B cell (primary cell): ENCODE measurements around the gene ZNF606. TPM values are rescaled to one million over a fixed set of nuclear protein-coding genes. Genes with fewer than 3 reads are reported as not detected.

Experiments used
- ATAC-seq: fragments of 200-7000 bp; cut with Tn5 transposase; one replicate; pipeline ENCODE4 v1.10.0; 2021; ENCODE audit warnings: low read depth, mild to moderate bottlenecking, moderate number of reproducible peaks, moderate library complexity
- CTCF ChIA-PET: fragments of 350-600 bp; sonication (Branson Sonifier 250); formaldehyde crosslinking; loops from one replicate; lab custom pipeline; 2021; ENCODE audit warnings: antibody characterized with exemption, inconsistent platforms; lab: Charles Lee
- POLR2A ChIA-PET: fragments of 350-600 bp; sonication (Branson Sonifier 250); formaldehyde crosslinking; loops from one replicate; lab custom pipeline; 2021; ENCODE audit warnings: antibody characterized with exemption; lab: Charles Lee
- DNase-seq: peaks from one replicate; pipeline ENCODE4 v3.0.0; 2013
- H2AFZ ChIP-seq: 2 replicates; pipeline ENCODE4 v1.6.1; 2012; ENCODE audit warnings: mild to moderate bottlenecking, low read depth, low read length; ENCODE audit not compliant: insufficient read depth, poor library complexity, severe bottlenecking
- H3K27ac ChIP-seq, 2 donors: 1 replicate in 1 of 2; 2 replicates in 1 of 2; pipeline ENCODE4 v1.5.1; 2012 to 2013; ENCODE audit warnings: low read length in 2 of 2, mild to moderate bottlenecking in 2 of 2, moderate library complexity in 1 of 2
- H3K27me3 ChIP-seq, 4 experiments: fragments of 200-600 bp in 1 of 4; sonication (generic) in 1 of 4; replicated peaks in 1 of 4; 1 replicate in 2 of 4; 2 replicates in 2 of 4; pipeline versions ENCODE4 v1.6.1 to v1.7.0; 2013 to 2016; ENCODE audit warnings: low read length in 3 of 4, mild to moderate bottlenecking in 2 of 4, mixed read lengths in 1 of 4, moderate library complexity in 1 of 4; ENCODE audit not compliant: insufficient read depth in 4 of 4, control insufficient read depth in 3 of 4; ENCODE audit errors: control extremely low read depth in 1 of 4
- H3K36me3 ChIP-seq, 2 experiments: replicated peaks in 1 of 2; 1 replicate in 1 of 2; 2 replicates in 1 of 2; pipeline versions ENCODE4 v1.6.1 to v1.7.1; 2013; ENCODE audit warnings: low read length in 1 of 2; ENCODE audit not compliant: insufficient read depth in 2 of 2, control insufficient read depth in 1 of 2; ENCODE audit errors: control extremely low read depth in 1 of 2, extremely low read depth in 1 of 2
- H3K4me1 ChIP-seq, 2 donors: fragments of 200-600 bp in 1 of 2; sonication (generic) in 1 of 2; 1 replicate in 1 of 2; 2 replicates in 1 of 2; pipeline versions ENCODE4 v1.5.1 to v1.6.1; 2013 to 2017; ENCODE audit warnings: low read length in 2 of 2; ENCODE audit not compliant: control insufficient read depth in 2 of 2, insufficient read depth in 2 of 2
- H3K4me2 ChIP-seq: replicated peaks from 2 replicates; pipeline ENCODE3; 2012; ENCODE audit warnings: mild to moderate bottlenecking, low read depth, low read length; ENCODE audit not compliant: poor library complexity, severe bottlenecking
- H3K4me3 ChIP-seq, 5 experiments: fragments of 200-600 bp in 1 of 5; sonication (generic) in 1 of 5; 1 replicate in 3 of 5; 2 replicates in 2 of 5; pipeline versions ENCODE4 v1.5.1 to v1.7.0; 2011 to 2016; ENCODE audit warnings: low read length in 4 of 5, mild to moderate bottlenecking in 4 of 5, low read depth in 2 of 5, control low read depth in 1 of 5, moderate library complexity in 1 of 5; ENCODE audit not compliant: insufficient read depth in 1 of 5; ENCODE audit errors: control extremely low read depth in 1 of 5, extremely low read depth in 1 of 5
- H3K79me2 ChIP-seq: fragments of 200-600 bp; sonication (generic); one replicate; pipeline ENCODE4 v1.6.0; 2016; ENCODE audit warnings: low read length; ENCODE audit not compliant: control insufficient read depth, insufficient read depth
- H3K9ac ChIP-seq: fragments of 200-600 bp; sonication (generic); 2 replicates; pipeline ENCODE4 v1.6.1; 2017; ENCODE audit warnings: mild to moderate bottlenecking, low read length, moderate library complexity
- H3K9me3 ChIP-seq, 3 donors: one replicate each; pipeline versions ENCODE4 v1.6.1 to v1.7.1; 2013; ENCODE audit warnings: low read length in 2 of 3; ENCODE audit not compliant: control insufficient read depth in 2 of 3, insufficient read depth in 1 of 3; ENCODE audit errors: control extremely low read depth in 1 of 3
- H4K20me1 ChIP-seq: 2 replicates; pipeline ENCODE4 v1.6.0; 2012; ENCODE audit warnings: mild to moderate bottlenecking, low read length; ENCODE audit not compliant: insufficient read depth, control insufficient read depth, poor library complexity, severe bottlenecking
- H3K27ac Mint-ChIP-seq: one replicate; pipeline ENCODE4 v1.8.0; 2021; ENCODE audit warnings: mixed read lengths
- H3K27me3 Mint-ChIP-seq: one replicate; pipeline ENCODE4 v1.8.0; 2021; ENCODE audit warnings: mixed read lengths
- H3K4me1 Mint-ChIP-seq: one replicate; pipeline ENCODE4 v1.8.0; 2021; ENCODE audit warnings: mixed read lengths
- H3K4me3 Mint-ChIP-seq: one replicate; pipeline ENCODE4 v1.8.0; 2021; ENCODE audit warnings: mixed read lengths
- H3K9me3 Mint-ChIP-seq: one replicate; pipeline ENCODE4 v1.8.0; 2022; ENCODE audit warnings: mixed read lengths; ENCODE audit not compliant: insufficient read depth
- CTCF ChIP-seq: fragments of 200-600 bp; IDR thresholded peaks from one replicate; pipeline ENCODE4 v1.8.0; 2022; ENCODE audit warnings: antibody characterized with exemption, mild to moderate bottlenecking
- EZH2 ChIP-seq: IDR thresholded peaks from 2 replicates; pipeline ENCODE4 v1.6.1; 2012; ENCODE audit warnings: borderline replicate concordance, low read depth, mild to moderate bottlenecking, moderate library complexity, low read length; ENCODE audit not compliant: insufficient read depth, poor library complexity, severe bottlenecking
- WGBS: methylation state at CpG from one replicate; pipeline ENCODE4 v1.1.5; 2013; ENCODE audit warnings: missing lambda C conversion rate; ENCODE audit not compliant: insufficient coverage; 5-methylcytosine and 5-hydroxymethylcytosine counted together
- intact Hi-C: fragments of 100-400 bp; cut with micrococcal nuclease; formaldehyde crosslinking; loops from one replicate; pipeline ENCODE4 v1.10.0; 2022
- polyA plus RNA-seq: library from polyadenylated mRNA; depleted of rRNA; stranded (reverse); fragments of >200 nt; gene quantifications from 2 replicates; pipeline ENCODE4 v1.2.3, GENCODE V29; 2012
- total RNA-seq, 2 donors: library from RNA; stranded (reverse); fragments of 120-200 nt in 1 of 2; gene quantifications; 1 replicate in 1 of 2; 2 replicates in 1 of 2; pipeline versions ENCODE4 v1.2.3 to v1.2.4, GENCODE V29; 2013 to 2022

ZNF606 gene
- total and polyA plus RNA-seq, 2 donors (not counting 1 experiment from before 2014, with no cell fraction given) = 11.5 to 48.4 TPM

DNA sequence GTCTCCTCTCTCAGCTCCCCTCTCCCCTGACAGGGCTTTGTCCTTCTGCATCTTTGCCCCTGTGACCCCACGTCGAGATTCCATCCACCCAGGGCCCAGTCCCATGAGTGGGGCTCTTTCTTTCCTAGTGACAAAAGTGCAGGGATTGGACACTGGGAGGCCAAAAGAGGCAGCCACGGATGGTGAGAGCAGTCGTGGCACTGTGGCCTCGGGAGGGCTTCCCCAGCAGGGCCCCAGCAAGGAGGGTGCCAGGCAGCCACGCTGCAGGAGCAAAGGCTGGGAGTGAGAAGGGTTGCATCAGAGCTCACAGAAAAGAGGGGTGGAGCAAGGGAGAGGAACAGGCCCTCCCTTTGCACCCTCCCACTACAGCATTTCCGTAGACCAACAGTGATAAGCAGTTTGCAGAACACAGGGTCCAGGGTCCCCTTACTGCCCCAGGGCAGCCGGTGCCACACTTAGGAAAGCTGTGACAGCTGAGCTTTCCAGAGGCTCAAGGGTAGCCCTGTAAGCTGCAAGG lies 36.1 kb upstream of the ZNF606 start:
- intact Hi-C loops = no loop called here
- POLR2A ChIA-PET = no interaction called here
- DNase-seq (no peak), ATAC-seq (no peak)
- Histone ChIP-seq H3K9me3 (peaks cover 0 to 83% (median 4%) of the 10 kb centered on the region in 3 donors), H3K79me2 (no peaks in the 10 kb centered on the region), H3K27ac (no peak overlapping the region), H3K27me3 (peaks cover 0 to 28% (median 5%) of the 10 kb centered on the region in 4 experiments), H3K4me3 (no peak overlapping the region), H2AFZ (no peak overlapping the region), H3K36me3 (no peaks in the 10 kb centered on the region), H4K20me1 (no peaks in the 10 kb centered on the region), H3K4me2 (no peak overlapping the region), H3K4me1 (no peaks in the 10 kb centered on the region), H3K9ac (no peak overlapping the region)
- peaks cover 10% of the 10 kb centered on the region for H3K9me3 Mint-ChIP-seq
- H3K27me3 Mint-ChIP-seq = peaks cover 26% of the 10 kb centered on the region
- no peak overlapping the region for H3K4me3 Mint-ChIP-seq
- CTCF ChIA-PET = no interaction called here
- no peak for TF ChIP-seq CTCF
- TF ChIP-seq EZH2 = no peak
- H3K27ac Mint-ChIP-seq = no peak overlapping the region
- 30% methylated on average over 7 of the region's 8 CpGs for WGBS
- H3K4me1 Mint-ChIP-seq = peaks cover 5% of the 10 kb centered on the region

DNA sequence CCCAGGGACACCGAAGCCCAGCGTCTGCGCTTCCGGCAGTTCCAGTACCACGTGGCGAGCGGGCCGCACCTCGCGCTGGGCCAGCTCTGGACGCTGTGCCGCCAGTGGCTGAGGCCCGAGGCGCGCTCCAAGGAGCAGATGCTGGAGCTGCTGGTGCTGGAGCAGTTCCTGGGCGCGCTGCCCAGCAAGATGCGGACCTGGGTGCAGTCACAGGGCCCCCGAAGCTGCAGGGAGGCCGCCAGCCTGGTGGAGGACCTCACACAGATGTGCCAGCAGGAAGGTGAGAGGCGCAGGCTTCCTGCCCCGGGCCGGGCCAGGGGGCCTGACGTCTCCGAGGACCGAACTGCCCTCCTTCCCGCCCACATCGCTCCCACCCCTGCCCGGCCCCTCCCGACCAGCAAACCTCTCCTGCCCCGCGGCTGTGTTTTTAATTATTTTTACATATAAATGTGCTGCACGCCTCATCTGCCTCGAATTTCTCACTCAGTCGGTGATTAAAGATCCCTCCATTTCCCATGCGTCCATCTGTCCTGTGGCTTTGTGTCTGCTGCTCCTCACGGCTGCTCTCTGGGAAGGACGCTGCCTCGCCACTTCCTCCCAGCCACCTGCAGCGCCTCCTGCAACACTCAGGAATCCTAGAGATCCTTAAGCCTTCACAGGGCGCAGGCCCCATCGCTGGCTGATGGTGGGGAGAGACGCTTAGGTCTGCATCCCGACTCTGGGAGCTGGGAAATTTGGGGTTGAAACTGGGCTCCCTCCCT lies 35.5 kb upstream of the ZNF606 start:
- TF ChIP-seq CTCF = no peak
- TF ChIP-seq EZH2 = no peak
- Histone ChIP-seq H3K27ac (no peak overlapping the region), H3K4me1 (peaks cover 0 to 4% of the 10 kb centered on the region in 2 donors), H3K9ac (no peak overlapping the region), H4K20me1 (no peaks in the 10 kb centered on the region), H3K4me2 (no peak overlapping the region), H3K79me2 (no peaks in the 10 kb centered on the region), H3K9me3 (peaks cover 0 to 84% (median 1%) of the 10 kb centered on the region in 3 donors), H3K27me3 (peaks cover 0 to 32% (median 4%) of the 10 kb centered on the region in 4 experiments), H2AFZ (no peak overlapping the region), H3K36me3 (no peaks in the 10 kb centered on the region), H3K4me3 (no peak overlapping the region)
- CTCF ChIA-PET = no interaction called here
- intact Hi-C loops = no loop called here
- POLR2A ChIA-PET = no interaction called here
- H3K27me3 Mint-ChIP-seq = peaks cover 26% of the 10 kb centered on the region
- no peak for DNase-seq
- H3K4me1 Mint-ChIP-seq = peaks cover 5% of the 10 kb centered on the region
- WGBS = 47% methylated on average over 29 of the region's 44 CpGs
- H3K9me3 Mint-ChIP-seq = peaks cover 6% of the 10 kb centered on the region
- ATAC-seq = no peak
- no peak overlapping the region for H3K4me3 Mint-ChIP-seq
- H3K27ac Mint-ChIP-seq = no peak overlapping the region
